HPDE6-E6E7 (cell line): ENCODE measurements around the gene GAGE10.

ENCODE experiments used
- DNase-seq: peaks from one replicate; pipeline ENCODE4 v3.0.0; 2011; ENCODE audit warnings: missing footprints; ENCODE audit errors: extremely low spot score

Gene GAGE10

GRCh38 chrX:49303346-49303745 is at the start of gene GAGE10:
Gene GAGE10 (plus strand): TSS chrX:49303646. CDS start chrX:49304860, 1,214 bp downstream.
- no peak for DNase-seq

- DNase-seq: no peak
These were observed 48.8 kb upstream of the GAGE10 start for GRCh38 chrX:49254639-49255038.

- no peak for DNase-seq
These were observed 47.0 kb upstream of the GAGE10 start for GRCh38 chrX:49256268-49256995.

GRCh38 chrX:49257074-49257790 is 46.2 kb upstream of the GAGE10 start:
- no peak for DNase-seq

- no peak for DNase-seq
These were observed 45.3 kb upstream of the GAGE10 start for GRCh38 chrX:49257846-49258748.

- DNase-seq: no peak
These were observed 44.7 kb upstream of the GAGE10 start for GRCh38 chrX:49258749-49259124.

- DNase-seq: no peak
These were observed 43.0 kb upstream of the GAGE10 start for GRCh38 chrX:49260221-49260985.

GRCh38 chrX:49262603-49263002 is 40.8 kb upstream of the GAGE10 start:
- no peak for DNase-seq

GRCh38 chrX:49263631-49264030 is 39.8 kb upstream of the GAGE10 start:
- no peak for DNase-seq

- no peak for DNase-seq
These were observed 39.0 kb upstream of the GAGE10 start, which contains the start of gene FOXP3 for GRCh38 chrX:49264460-49264859. Gene FOXP3 (minus strand): TSS chrX:49264710. CDS start chrX:49258505, 6,205 bp downstream.

- DNase-seq: no peak
These were observed 36.7 kb upstream of the GAGE10 start for GRCh38 chrX:49266523-49267445.

- no peak for DNase-seq
These were observed 34.8 kb upstream of the GAGE10 start for GRCh38 chrX:49268702-49269009.

GRCh38 chrX:49269010-49269766 is 34.3 kb upstream of the GAGE10 start:
- peak; percentile 87 for DNase-seq

GRCh38 chrX:49269767-49270248 is 33.6 kb upstream of the GAGE10 start, which contains the start of gene PPP1R3F:
Gene PPP1R3F (plus strand): TSS chrX:49269793. CDS start chrX:49269870, 77 bp downstream.
- DNase-seq: no peak

- no peak for DNase-seq
These were observed 33.1 kb upstream of the GAGE10 start for GRCh38 chrX:49270249-49270921.

GRCh38 chrX:49271341-49271740 is 32.1 kb upstream of the GAGE10 start:
- DNase-seq: no peak

- DNase-seq: no peak
These were observed 31.0 kb upstream of the GAGE10 start for GRCh38 chrX:49272421-49272820.

- no peak for DNase-seq
These were observed 30.2 kb upstream of the GAGE10 start for GRCh38 chrX:49273181-49273727.

- DNase-seq: no peak
These were observed 27.2 kb upstream of the GAGE10 start for GRCh38 chrX:49276207-49276606.
